GM12801 (cell line): ENCODE results near the gene KTN1.

Experiments used
- CTCF ChIP-seq: IDR thresholded peaks from one replicate; pipeline ENCODE4 v1.5.1; 2011; ENCODE audit warnings: control low read depth; ENCODE audit not compliant: insufficient read length; ENCODE audit errors: extremely low read depth

The KTN1 gene

GRCh38 chr14:55603401-55603953 is 23.5 kb downstream of the KTN1 start:
- TF ChIP-seq CTCF: no peak

- no peak for TF ChIP-seq CTCF
Observed at GRCh38 chr14:55604488-55604887, 24.5 kb downstream of the KTN1 start.

GRCh38 chr14:55604900-55605418 is 25.0 kb downstream of the KTN1 start:
- TF ChIP-seq CTCF: no peak

- TF ChIP-seq CTCF: no peak
Observed at GRCh38 chr14:55605793-55606192, 25.8 kb downstream of the KTN1 start.

GRCh38 chr14:55607386-55607785 is 27.4 kb downstream of the KTN1 start:
- TF ChIP-seq CTCF: no peak

- TF ChIP-seq CTCF: no peak
Observed at GRCh38 chr14:55609681-55610080, 29.7 kb downstream of the KTN1 start.

GRCh38 chr14:55610713-55611370 is 30.8 kb downstream of the KTN1 start:
- TF ChIP-seq CTCF: no peak
